OCI-LY1 (cell line): Measurements from ENCODE around the gene RABGEF1.
"Not testable (repeated sequence)": the region's sequence is repeated elsewhere in the genome, so short reads cannot be mapped to it uniquely, and the experiment has no call there.

Source experiments
- EZH2 ChIP-seq: fragments of 200-600 bp; sonication (generic), shearing (Covaris generic); IDR thresholded peaks from 2 replicates; pipeline ENCODE4 v1.8.0; 2017; ENCODE audit warnings: borderline replicate concordance, mixed run types, mild to moderate bottlenecking, antibody characterized with exemption, low read length, moderate library complexity, mixed read lengths
- TF ChIP-seq, protein P1 (sequence below): fragments of 200-600 bp; sonication (generic), shearing (Covaris generic); IDR thresholded peaks from 2 replicates; pipeline ENCODE4 v1.5.1; 2017; ENCODE audit warnings: mild to moderate bottlenecking, antibody characterized with exemption, low read length, moderate library complexity, mixed read lengths

DNA sequence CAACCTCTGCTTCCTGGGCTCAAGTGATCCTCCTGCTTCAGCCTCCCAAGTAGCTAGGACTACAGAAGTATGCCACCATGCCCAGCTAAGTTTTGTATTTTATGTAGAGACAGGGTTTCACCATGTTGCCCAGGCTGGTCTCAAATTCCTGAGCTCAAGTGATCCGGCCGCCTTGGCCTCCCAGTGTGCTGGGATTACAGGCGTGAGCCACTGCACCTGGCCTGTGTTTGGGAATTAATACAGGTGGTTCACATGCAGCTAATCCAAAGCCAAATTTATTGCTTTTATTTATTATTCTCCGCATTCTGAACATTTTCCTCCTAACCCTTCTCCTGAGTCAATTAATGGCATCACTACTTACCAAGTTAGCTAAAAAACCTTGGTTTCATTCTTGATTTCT is 33.2 kb downstream of the RABGEF1 start:
- TF ChIP-seq, protein P1, sequence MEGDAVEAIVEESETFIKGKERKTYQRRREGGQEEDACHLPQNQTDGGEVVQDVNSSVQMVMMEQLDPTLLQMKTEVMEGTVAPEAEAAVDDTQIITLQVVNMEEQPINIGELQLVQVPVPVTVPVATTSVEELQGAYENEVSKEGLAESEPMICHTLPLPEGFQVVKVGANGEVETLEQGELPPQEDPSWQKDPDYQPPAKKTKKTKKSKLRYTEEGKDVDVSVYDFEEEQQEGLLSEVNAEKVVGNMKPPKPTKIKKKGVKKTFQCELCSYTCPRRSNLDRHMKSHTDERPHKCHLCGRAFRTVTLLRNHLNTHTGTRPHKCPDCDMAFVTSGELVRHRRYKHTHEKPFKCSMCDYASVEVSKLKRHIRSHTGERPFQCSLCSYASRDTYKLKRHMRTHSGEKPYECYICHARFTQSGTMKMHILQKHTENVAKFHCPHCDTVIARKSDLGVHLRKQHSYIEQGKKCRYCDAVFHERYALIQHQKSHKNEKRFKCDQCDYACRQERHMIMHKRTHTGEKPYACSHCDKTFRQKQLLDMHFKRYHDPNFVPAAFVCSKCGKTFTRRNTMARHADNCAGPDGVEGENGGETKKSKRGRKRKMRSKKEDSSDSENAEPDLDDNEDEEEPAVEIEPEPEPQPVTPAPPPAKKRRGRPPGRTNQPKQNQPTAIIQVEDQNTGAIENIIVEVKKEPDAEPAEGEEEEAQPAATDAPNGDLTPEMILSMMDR: not testable (repeated sequence)
- not testable (repeated sequence) for TF ChIP-seq EZH2
